ENCODE measurements around the gene COL8A2. TPM values are rescaled to one million over a fixed set of nuclear protein-coding genes. Genes with fewer than 3 reads are reported as not detected.

Gene COL8A2
- total RNA-seq: 1.2 TPM in 2 replicates

DNA sequence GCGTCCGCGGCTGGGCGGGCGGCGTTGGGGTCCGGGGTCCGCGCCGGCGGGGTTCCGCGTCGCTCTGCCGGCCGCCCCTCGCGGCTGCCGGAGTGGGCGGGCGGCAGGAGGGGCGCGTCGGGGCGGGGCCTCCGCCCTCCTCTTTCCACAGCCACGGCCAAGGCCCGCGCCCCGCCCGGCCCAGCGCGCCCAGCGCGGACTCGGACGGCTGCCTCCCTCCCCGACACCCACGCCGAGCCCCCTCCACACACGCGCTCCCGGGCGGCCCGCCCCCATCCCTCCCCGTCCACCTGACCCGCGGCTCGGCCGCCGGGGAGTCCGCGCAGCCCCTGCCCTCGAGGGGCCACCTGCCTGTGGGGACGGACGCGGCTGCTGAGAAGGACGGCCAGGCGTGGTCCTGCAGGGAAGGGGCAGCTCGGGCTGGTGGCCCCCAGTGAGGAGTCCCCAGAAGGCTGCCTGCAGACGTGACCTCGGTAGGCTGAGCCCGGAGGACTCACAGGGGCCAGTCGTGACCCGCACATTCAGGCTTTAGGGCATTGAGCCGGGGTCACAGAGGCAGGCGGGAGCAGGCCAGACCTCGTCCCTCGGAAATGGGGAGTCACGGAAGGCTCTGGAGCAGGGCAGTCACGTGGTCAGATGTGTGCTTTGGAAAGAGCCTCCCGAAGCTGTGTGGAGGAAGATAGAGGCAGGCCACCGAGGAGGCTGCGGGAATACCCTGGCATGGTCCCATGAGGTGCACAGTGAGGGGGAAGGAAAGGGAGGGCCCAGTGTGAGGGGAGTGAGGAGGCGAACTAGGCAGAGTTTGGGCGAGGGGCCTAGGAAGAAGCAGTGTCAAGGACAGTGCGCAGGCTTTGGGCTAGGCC lies at the start of gene COL8A2:
Gene COL8A2, minus strand, starts transcription at position 94 of the 863 bp plus-strand sequence. CDS start 24,980 bp downstream, outside the sequence.
- H3K4me3 ChIP-seq (ENCODE audit: low read depth, low read length): no peak within 1 kb of the TSS
- peaks cover 30% of the 10 kb centered on the region for H3K27me3 ChIP-seq (ENCODE audit: control insufficient read depth, insufficient read depth, low read length)

DNA sequence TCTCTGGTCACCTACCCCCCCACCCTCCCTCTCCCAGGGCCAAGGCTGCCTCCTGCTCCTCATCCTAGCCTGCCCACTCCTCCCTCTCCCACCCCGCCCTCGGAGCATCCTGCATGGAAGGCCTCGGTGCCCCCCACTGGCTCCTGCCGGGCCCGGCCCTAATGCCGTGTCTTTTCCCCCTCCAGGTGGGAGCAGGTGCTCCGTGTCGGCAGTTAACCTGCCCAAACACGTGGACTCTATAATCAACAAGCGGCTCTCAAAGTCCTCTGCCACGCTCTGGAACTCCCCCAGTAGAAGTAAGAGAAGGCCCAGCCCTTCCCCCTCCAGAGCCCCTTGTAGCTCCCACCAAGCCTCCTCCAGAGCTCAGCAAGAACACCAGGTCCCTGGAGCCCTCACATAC lies 49.7 kb upstream of the COL8A2 start:
- no peak for DNase-seq (ENCODE audit: low read depth)
- no peaks in the 10 kb centered on the region for H3K27me3 ChIP-seq (ENCODE audit: control insufficient read depth, insufficient read depth, low read length)
- H3K4me3 ChIP-seq (ENCODE audit: low read depth, low read length): no peak overlapping the region
- H3K36me3 ChIP-seq (ENCODE audit: control insufficient read depth, insufficient read depth, low read length): peaks cover 8% of the 10 kb centered on the region
- TF ChIP-seq, protein P1, sequence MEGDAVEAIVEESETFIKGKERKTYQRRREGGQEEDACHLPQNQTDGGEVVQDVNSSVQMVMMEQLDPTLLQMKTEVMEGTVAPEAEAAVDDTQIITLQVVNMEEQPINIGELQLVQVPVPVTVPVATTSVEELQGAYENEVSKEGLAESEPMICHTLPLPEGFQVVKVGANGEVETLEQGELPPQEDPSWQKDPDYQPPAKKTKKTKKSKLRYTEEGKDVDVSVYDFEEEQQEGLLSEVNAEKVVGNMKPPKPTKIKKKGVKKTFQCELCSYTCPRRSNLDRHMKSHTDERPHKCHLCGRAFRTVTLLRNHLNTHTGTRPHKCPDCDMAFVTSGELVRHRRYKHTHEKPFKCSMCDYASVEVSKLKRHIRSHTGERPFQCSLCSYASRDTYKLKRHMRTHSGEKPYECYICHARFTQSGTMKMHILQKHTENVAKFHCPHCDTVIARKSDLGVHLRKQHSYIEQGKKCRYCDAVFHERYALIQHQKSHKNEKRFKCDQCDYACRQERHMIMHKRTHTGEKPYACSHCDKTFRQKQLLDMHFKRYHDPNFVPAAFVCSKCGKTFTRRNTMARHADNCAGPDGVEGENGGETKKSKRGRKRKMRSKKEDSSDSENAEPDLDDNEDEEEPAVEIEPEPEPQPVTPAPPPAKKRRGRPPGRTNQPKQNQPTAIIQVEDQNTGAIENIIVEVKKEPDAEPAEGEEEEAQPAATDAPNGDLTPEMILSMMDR (IDR thresholded peaks at IDR 0.05; ENCODE audit: insufficient read depth, low read length, poor library complexity, severe bottlenecking): no peak

More for the DNA sequence above, at the start of gene COL8A2:
- no peak for DNase-seq (ENCODE audit: low read depth)
- TF ChIP-seq, protein P1 (IDR thresholded peaks at IDR 0.05; ENCODE audit: insufficient read depth, low read length, poor library complexity, severe bottlenecking): no peak
- no peaks in the 10 kb centered on the region for H3K36me3 ChIP-seq (ENCODE audit: control insufficient read depth, insufficient read depth, low read length)

DNA sequence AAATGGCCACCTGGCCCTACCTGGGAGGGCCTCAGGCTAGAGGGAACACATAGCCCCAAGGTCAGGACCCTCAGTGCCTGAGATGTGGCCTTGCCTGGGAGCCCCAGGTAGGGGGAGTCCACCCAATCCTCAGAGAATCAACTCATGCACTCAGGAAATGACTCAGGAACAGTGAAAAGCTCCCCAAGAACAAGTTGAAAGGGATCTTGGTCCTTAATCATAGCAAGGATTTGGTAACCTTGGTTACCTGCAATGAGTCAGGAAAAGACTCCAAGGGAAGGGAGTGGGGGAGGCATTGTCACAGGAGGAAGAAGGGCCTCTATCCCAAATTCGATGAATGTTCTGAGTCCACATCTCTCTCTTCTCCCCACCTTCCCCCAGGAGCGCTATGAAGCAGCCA lies 48.0 kb upstream of the COL8A2 start:
- DNase-seq (ENCODE audit: low read depth): peak; percentile 75
- Histone ChIP-seq H3K36me3 (ENCODE audit: control insufficient read depth, insufficient read depth, low read length) (peaks cover 5% of the 10 kb centered on the region), H3K27me3 (ENCODE audit: control insufficient read depth, insufficient read depth, low read length) (no peaks in the 10 kb centered on the region), H3K4me3 (ENCODE audit: low read depth, low read length) (no peak overlapping the region)
- TF ChIP-seq, protein P1 (IDR thresholded peaks at IDR 0.05; ENCODE audit: insufficient read depth, low read length, poor library complexity, severe bottlenecking): no peak

DNA sequence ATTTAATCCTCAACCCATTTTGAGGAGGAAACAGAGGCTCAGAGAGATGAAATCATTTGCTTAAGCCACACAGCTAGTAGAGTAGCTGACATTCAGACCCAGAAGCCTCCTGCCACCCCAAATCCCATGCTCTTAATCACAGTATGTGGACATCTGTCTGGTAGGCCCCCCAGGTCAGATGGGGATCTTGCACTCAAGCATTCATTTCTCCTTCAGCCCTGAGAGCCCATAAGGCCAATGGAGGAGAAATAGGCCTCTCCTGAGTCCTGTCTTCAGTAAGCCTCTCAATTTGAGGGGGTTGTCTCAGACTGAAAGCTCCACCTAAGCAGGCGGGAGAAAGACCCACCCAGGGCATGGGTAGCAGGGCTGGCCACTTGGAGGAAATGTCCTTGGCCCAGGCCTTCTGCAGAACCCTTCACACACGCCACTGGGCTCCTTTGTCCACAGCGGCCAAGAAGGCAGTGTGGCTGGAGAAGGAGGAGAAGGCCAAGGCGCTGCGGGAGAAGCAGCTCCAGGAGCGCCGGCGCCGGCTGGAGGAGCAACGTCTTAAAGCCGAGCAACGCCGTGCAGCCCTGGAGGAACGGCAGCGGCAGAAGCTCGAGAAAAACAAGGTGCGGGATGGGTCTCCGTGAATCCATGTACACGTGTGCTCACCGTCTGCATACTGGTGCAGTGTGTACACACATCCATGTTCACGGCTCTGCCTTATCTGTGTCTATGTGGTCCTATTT lies 47.2 kb upstream of the COL8A2 start:
- H3K4me3 ChIP-seq (ENCODE audit: low read depth, low read length): no peak overlapping the region

DNA sequence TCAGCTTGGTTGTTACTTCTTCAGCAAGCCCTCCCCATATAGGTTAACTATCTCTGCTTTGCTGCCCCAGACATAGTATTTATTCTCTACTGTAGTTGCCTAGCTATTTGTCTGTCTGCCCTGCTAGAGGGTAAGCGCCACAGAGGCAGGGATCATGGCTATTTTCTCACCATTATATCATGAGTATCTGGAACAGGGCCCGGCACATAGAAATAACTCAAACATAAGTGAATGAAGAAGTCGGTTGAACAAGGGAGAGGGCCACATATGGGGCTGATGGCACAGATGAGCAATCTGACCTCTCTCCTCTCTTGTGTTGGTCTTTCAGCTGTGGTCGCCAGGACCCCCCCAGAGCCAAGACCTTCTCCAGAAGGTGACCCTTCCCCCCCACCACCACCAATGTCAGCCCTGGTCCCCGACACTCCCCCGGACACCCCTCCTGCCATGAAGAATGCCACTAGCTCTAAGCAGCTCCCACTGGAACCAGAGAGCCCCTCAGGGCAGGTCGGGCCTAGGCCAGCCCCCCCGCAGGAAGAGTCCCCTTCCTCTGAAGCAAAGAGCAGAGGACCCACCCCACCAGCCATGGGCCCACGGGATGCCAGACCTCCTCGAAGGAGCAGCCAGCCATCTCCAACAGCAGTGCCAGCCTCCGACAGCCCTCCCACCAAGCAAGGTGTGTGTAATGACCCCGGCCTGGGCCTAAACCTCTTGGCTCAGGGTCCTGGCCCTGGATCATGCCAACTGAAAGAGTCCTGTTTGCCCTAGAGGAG lies 45.8 kb upstream of the COL8A2 start:
- DNase-seq (ENCODE audit: low read depth): no peak
- Histone ChIP-seq H3K36me3 (ENCODE audit: control insufficient read depth, insufficient read depth, low read length) (peaks cover 5% of the 10 kb centered on the region), H3K27me3 (ENCODE audit: control insufficient read depth, insufficient read depth, low read length) (no peaks in the 10 kb centered on the region), H3K4me3 (ENCODE audit: low read depth, low read length) (no peak overlapping the region)
- TF ChIP-seq, protein P1 (IDR thresholded peaks at IDR 0.05; ENCODE audit: insufficient read depth, low read length, poor library complexity, severe bottlenecking): no peak

More for the DNA sequence above, 47.2 kb upstream of the COL8A2 start:
- no peaks in the 10 kb centered on the region for H3K27me3 ChIP-seq (ENCODE audit: control insufficient read depth, insufficient read depth, low read length)
- TF ChIP-seq, protein P1 (IDR thresholded peaks at IDR 0.05; ENCODE audit: insufficient read depth, low read length, poor library complexity, severe bottlenecking): no peak
- no peak for DNase-seq (ENCODE audit: low read depth)
- peaks cover 5% of the 10 kb centered on the region for H3K36me3 ChIP-seq (ENCODE audit: control insufficient read depth, insufficient read depth, low read length)

Measured in kidney epithelial cell (primary cell).